ENCODE data around the gene NAALADL2.
"Not testable (repeated sequence)": the region's sequence is repeated elsewhere in the genome, so short reads cannot be mapped to it uniquely, and the experiment has no call there.

The NAALADL2 gene

DNA sequence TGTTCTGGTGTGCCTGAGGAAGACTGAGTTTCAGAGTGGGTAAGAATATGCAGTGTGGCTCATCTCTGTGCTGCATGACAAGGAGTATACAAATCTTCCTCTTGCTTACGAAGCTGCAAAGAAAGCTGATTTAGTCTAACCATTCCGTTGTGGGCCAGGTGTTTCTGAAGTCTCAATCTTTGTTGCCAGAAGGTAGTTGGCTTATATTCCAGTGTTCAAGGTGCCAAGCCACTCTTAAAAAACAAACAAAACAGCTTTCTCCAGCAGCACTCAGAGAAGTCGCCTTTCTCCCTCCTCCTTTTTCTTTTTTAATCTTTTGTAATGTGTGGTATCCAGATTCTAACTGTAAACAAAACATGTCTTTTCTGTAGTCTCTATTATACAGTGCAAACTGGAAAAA, 872.4 kb downstream of the NAALADL2 start:
- DNase-seq (ENCODE audit: low read depth in 4 of 4, low spot score in 1 of 4): no peak

DNA sequence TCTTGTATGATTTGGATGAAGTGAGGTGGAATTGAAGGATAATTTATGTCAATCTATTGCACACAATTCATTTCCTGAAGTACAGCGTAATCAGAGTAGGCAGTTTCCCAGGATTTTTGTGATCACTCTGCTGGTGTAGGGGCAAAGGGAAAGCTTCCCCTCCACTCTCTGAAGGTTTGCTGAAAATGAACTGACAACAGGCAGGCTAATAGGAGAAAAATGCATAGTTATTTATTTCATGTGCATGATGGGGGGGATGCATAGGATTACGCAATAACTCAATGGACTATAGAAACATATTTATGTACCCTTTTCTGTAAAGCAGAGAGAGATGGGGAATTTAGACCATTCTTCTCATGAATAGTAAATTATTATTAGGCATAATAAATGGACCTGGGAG, 872.9 kb downstream of the NAALADL2 start:
- DNase-seq (ENCODE audit: low read depth in 4 of 4, low spot score in 1 of 4): no peak

DNA sequence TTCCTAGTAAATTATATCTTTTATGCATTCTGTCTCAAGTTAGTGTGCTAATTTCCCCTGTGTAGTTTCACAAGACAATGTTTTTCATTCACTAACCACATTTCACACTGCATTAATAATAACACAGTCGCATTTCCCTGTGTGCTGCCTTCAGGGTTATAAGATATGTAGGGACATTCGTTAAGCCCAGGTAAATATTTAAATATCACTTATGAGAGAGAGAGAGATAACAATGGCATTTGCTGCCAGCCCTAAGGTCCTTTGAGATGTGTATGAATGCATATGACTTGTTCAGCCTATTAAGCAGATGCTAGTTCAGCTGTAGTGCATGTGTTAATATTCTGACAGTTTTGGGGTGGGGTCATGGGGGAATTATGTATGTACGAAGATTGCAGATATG, 876.7 kb downstream of the NAALADL2 start:
- no peak for DNase-seq (ENCODE audit: low read depth in 4 of 4, low spot score in 1 of 4)

DNA sequence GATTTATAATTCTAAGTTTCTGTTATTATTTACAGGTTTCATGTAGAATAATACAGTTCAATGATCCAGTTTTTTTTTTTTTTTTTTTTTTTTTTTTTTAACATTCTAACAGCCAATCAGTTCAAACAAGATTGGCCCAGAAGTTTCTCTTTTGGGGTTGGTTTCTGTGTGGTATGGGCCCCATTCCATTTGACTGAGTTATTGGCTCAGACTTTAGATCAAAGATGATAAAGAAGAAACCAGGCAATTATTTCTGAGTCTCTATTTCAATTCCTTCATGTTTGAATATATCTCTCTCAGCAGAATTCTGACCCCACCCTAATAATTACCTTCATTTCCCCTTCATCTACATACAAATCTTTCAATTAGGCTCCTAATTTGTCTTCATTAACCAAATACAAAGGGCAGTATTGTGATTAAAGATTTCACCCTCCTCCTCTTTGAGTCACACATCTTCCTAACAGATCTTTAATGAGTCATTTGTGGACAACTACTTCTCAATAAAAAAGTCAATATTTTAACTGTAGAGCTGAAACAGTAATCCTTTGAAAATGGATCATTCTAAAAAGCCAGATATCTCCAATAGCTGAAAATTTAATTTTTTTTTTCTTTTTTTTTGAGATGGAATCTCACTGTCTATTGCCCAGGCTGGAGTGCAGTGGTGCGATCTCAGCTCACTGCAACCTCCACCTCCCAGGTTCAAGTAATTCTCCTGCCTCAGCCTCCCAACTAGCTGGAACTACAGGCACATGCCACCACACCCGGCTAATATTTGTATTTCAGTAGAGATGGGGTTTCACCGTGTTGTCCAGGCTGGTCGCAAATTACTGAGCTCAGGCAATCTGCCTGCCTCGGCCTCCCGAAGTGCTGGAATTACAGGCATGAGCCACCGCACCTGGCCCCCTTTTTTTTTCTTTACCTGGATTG, 878.8 kb downstream of the NAALADL2 start:
- no peak for DNase-seq (ENCODE audit: low read depth in 4 of 4, low spot score in 1 of 4)

DNA sequence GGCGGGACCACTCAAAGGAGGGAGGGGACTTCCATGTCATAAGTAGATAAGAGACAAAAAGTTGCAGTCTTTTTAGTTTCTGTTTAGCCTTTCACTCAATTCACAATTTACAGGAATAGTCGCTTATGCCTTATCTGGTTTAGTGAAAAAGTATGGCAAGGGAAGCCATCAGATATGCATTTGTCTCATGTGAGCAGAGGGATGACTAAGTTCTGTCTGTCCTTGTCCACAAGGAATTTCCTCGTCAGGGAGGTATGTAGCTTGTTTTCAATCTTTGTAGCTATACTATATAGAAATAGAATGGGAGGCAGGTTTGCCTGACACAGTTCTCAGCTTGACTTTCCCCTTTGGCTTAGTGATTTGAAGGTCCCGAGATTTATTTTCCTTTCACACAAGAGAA, 882.8 kb downstream of the NAALADL2 start:
- no peak for DNase-seq (ENCODE audit: low read depth in 4 of 4, low spot score in 1 of 4)

DNA sequence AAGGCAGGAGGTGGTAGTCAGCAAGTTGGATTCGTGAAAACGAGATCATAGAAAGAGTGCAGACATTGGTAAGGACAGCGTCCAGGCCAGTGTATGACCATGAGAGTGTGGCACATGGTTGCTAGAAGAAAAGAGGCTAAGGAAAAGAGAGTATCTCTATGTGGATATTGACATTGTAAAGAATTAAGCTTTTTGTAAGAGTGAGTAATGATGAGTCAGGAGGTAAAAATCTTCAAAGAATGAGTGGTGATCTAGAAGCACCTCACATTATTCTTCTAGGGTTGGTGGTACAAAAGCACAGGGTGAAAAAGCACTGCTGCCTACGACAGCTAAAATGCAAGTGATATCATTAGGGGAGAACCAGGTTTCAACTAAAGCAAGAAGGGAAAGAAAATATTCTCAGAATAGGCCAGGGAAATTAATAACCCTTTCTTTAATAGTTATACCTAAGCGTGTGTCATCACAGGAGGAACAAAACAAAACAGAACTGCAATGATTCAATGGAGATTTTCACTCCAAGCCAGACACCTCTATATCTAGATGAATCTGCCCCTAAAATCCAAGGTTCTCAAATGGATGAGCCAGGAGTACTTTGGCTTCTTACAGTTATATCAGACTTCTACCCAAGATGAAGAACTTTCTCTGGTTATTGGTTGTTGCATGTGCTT, 884.7 kb downstream of the NAALADL2 start:
- no peak for DNase-seq (ENCODE audit: low read depth in 4 of 4, low spot score in 1 of 4)

DNA sequence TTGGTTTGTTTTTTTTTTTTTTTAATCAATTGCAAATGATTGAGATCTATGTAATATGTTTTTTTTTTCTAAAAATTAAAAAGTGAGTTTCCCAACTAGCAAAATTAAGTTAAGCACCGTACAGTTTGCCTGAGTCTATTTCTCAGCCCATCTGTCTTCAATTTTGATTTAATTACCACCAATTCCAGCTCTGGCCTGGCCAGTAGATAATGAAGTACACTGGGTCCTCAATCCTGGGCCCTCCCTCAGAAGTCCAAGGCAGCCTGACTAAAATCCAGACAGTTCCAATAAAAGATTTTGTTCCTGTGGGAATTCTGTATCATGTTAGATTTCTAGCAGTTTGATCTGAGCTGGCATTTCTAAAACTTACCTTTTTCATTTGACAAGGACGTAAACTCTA, 887.2 kb downstream of the NAALADL2 start:
- DNase-seq (ENCODE audit: low read depth in 4 of 4, low spot score in 1 of 4): no peak

DNA sequence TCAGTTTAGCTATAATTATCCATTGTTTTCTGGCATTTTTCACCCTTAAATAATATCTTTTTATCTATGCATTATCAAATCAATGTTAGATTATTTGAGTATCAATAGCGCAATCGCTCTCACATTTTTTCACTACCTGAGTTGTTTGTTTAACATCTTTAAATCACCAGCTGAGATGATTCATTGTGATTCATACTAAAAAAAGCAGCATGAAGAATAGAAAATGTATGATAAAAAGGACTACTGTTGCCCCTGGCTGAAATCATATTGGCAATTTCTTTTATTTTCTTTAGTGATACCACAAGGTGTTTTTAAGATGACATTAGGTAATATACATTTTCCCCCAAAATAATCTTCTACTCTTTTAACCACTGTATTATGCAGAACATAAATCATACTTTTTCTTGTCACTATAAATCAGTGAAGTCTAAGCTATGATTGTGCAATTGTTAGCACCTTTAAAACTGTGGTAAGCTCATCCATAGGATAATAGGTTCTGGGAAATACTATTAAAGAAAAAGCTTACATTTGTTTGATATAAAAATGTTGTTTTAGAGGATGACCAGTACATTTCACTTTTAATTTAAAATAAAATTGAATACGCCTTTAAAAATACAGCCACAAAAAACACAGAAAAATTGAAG, 889.1 kb downstream of the NAALADL2 start:
- DNase-seq (ENCODE audit: low read depth in 4 of 4, low spot score in 1 of 4): no peak

DNA sequence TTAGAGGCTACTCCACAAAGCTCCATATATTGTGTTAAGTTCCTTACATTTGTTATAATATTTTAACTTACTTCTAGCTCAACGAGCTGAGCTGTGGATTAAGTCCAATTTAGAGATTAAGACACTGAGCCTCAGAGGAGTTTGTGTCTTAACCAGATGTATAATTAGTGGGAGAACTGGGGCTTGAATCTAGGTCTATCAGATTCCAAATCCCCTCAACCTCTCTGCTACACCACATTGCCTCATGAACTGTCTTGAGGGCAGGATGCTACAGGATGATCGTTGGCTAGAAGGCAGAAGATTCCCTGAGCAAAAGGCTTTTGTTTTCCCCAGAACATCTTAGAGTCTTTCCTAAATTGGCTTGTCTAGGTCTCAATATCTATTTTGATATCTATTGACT, 890.8 kb downstream of the NAALADL2 start:
- DNase-seq (ENCODE audit: low read depth in 4 of 4, low spot score in 1 of 4): no peak

DNA sequence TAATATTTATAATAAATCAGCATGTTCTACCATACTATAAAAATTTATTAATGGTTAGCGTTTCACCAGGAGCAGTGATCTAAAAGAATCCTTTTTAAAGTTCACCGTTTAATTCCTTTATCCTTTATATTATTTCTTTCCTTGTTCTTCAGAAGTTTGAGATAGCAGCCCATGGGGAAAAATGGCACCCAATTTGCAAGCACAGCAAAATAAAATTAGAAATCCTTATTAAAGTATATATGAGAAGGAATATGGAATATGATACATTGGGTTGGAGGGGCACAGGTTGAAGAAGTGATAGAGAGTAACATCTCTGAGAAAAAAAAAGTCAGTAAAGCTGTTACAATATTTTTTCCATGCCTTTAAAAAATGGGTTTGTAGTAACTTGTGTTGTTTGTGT, 892.0 kb downstream of the NAALADL2 start:
- DNase-seq (ENCODE audit: low read depth in 4 of 4, low spot score in 1 of 4): no peak

DNA sequence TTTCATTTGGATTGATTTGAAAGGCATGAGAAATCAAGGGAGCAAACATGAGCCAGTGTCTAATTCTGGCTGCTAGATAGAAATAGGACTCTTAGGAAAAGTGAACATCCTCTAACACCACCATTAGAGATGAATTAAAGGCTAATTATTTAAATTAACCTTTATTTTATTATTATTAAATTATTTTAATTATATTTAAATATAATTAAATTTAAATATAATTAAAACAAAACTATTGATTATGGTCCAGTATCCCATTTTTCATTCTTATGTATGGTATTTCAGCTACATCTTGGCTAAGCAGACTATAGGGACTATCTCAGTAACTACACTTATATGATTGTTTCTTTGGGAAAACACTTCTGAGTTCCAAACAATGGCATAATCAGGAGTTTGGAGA, 904.8 kb downstream of the NAALADL2 start:
- DNase-seq (ENCODE audit: low read depth in 4 of 4, low spot score in 1 of 4): no peak

DNA sequence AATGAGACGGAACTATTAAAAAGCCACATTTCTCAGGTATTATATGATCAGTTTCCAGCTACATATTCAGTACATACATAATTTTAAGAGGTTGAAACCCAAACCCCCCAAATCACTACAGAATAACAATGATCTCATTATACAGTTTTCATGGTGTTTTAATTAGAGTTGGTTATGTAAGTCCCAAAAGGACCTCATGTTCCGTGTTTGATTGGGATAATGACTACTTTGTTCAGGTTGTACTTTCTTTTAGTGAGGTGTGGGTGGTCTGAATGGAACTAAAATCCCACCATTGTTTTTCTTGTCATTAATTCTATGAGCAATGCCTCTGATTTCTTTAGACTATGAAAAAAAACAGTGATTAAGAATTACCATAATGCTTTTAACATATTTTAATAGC, 905.6 kb downstream of the NAALADL2 start:
- DNase-seq (ENCODE audit: low read depth in 4 of 4, low spot score in 1 of 4): no peak

DNA sequence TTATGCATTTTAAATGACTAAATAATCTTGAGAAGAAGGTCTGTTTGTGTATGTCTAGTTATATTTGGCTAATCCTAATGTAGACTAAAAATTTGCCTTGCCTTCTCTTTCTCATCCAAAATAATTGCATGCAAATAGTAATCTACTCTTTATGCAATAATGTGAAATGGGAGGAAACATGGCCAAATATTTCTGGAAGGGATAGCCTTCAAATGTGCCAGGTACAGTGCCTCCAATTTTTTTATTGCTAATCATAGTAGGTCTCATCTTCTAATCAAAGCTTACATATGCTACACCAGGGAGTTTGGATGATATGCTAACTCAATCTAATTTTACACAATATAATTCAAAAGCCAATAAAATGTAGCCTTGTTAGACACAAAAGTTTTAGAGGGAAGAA, 911.3 kb downstream of the NAALADL2 start:
- no peak for DNase-seq (ENCODE audit: low read depth in 4 of 4, low spot score in 1 of 4)

DNA sequence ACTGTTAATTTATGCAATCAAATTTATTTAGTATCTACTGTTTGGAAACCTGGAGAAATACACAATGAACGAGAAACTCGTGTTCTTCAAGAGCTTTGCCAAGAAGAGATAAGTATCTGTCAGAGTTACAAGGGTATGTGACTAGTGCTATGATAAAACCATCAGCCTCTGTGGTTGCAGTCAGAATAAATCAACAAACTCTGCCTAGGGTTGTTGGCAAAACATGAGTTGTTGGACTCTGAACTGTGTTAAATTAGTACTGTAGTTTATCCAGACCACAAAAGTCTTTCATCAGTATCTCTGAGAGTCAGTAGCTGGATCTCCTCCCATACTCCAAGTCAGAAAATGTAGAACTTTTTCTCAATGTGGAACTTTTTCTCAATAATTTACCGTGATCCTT, 918.4 kb downstream of the NAALADL2 start:
- DNase-seq (ENCODE audit: low read depth in 4 of 4, low spot score in 1 of 4): no peak

DNA sequence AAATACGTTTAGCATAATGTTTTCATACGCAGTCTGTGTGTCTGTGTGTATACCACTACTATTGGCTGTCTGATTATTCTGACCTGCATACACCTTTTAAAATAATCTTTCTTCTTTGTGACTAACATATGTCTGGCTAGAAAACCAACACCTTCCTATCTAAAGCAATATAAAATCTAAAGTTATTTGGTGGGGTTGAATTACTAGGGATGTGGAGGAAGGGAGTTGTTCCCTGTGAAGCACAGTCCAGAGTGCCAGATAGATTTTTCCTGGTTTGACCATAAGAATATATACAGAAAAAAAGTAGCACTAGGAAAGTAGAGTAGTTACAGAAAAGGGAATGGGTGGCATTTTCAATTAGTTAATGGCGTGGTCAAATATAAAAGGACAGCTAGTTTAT, 918.8 kb downstream of the NAALADL2 start:
- DNase-seq (ENCODE audit: low read depth in 4 of 4, low spot score in 1 of 4): no peak

DNA sequence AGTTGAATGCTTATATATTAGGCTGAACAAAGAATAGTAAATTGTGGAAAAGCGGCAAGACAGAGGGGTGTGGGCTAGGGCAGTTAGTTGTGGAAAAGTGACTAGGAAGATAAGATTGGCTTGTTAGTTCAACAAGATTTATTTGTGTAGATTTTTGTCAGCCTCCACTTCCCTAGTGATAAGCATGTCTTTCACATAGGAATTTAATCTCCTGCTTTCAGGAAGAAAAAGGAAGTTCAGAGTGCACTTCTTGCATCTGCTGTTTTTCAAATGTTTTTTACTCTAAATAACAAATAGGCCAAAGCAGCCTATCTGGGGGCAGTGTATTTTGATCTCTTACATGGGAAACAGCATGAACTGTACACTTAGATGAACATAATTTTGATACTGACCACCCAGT, 919.9 kb downstream of the NAALADL2 start:
- DNase-seq (ENCODE audit: low read depth in 4 of 4, low spot score in 1 of 4): no peak

DNA sequence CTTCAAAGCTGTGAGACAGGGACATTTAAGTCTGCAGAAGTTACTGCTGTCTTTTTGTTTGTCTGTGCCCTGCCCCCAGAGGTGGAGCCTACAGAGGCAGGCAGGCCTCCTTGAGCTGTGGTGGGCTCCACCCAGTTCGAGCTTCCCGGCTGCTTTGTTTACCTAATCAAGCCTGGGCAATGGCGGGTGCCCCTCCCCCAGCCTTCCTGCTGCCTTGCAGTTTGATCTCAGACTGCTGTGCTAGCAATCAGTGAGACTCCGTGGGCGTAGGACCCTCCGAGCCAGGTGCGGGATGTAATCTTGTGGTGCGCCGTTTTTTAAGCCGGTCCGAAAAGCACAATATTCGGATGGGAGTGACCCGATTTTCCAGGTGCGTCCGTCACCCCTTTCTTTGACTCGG, 928.0 kb downstream of the NAALADL2 start:
- DNase-seq (ENCODE audit: low read depth in 4 of 4, low spot score in 1 of 4): not testable (repeated sequence)

DNA sequence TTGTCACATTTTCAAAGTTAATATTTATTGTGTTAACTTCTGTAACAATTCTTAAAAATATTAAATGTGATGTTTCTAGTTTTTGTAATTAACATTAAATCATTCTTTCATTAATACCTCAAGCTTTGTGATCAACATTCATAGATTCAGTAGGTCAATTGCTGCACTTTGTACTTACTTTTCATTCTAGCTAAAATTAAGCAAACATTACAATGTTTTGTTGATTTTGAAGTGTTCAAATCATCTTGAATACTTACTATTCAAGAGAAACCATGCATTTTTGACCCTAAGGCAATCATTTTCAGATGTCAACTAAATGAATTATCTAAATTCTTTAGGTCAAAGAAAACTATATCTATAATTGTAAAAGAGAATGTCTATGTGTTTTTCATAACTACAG, 933.1 kb downstream of the NAALADL2 start:
- no peak for DNase-seq (ENCODE audit: low read depth in 4 of 4, low spot score in 1 of 4)

DNA sequence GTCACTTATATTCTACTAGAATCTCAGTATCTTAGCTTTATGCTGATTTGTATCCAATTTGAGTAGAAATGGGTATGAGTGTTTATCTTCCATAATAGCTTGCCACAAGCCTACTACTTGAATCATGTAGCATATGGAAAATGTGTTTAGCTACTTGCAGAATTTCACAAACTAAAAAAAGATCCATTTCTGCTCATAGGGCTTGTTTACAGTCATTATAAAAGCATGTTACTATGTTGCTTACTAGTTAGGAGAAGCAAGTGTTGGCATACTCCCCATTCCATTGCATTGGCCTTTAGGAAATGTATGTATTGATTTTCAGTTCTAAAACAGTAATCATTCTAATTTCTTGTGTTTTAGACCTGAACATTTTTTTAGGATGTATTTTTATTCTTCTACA, 939.2 kb downstream of the NAALADL2 start:
- no peak for DNase-seq (ENCODE audit: low read depth in 4 of 4, low spot score in 1 of 4)

DNA sequence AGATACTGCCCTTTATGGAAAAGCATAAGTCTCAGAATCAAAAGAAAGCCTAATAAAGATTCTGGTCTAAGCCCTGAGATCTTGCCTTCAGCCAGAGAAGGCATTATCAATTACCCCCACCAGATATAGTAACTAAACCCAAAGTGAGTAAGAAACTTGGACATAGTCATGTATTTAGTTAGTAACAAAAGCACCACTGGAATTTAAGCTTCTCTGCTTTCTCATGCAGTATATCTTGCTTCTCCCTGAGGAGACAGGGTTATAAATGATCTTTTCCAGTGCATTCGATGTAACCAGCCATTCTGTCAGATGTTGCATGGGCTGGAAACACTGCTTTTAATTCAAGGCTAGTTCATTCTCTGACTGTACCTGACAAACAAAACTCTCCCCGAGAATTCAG, 946.7 kb downstream of the NAALADL2 start:
- no peak for DNase-seq (ENCODE audit: low read depth in 4 of 4, low spot score in 1 of 4)

DNA sequence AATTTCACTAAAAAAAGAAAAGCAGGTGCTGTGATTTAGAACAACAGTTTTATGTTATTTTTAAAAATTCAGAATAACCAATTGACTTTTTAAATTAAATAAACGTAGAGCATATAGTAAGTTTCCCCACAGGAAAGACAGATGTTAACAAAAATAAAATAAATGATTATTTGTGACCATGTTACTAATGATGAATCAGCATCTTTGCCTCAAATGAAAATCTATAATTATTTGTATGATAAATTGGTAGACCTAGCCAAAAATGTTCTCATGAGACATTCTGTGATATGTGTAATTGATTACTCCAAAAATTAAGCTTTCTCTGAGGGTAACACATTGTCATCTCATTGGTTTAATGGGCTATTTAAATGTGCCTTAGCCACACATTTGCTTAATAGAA, 948.0 kb downstream of the NAALADL2 start:
- no peak for DNase-seq (ENCODE audit: low read depth in 4 of 4, low spot score in 1 of 4)

DNA sequence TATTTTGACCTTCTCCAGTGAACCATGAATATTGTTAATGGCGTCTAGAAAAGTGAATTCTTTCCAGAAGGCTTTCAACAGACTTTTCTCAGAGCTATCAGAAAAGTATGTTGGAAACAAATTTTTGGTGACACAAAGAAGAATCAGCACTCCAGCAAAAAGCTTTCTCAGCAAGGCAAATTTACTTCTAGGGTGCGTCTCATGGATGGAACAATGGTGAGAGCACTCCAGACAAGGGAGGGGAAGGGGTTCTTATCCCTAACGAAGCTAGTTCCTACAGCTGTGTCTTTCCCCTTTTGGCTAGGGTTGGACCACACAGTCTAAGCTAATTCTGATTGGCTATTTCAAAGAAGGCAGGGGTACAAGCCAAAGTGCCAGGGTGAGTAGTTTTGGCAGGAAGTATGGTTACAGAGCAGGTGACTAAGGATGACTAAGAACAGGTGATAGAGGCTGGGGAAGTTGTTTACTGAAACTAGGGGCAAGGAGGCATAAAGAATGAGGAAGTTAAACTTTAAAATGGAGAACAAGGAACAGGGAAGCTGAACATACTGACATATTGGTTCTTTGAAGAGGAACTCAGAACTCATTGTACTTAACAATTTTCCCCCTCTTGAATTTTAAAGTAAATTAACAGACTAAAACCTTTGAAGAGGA, 959.8 kb downstream of the NAALADL2 start:
- DNase-seq (ENCODE audit: low read depth in 4 of 4, low spot score in 1 of 4): no peak

Data from stimulated activated CD4-positive, alpha-beta T cell treated with anti-CD3 and anti-CD28 coated beads, Interleukin-1b, Interleukin-23, amount 100 ng/mL, for 24 hours (primary cell).